Right ventricle myocardium superior (tissue), 1 donor: ENCODE measurements around the gene CNTNAP5. TPM values are rescaled to one million over a fixed set of nuclear protein-coding genes. Genes with fewer than 3 reads are reported as not detected.
A peak's percentile ranks its signal among the peaks of the same experiment; 100 is the strongest.

ENCODE experiments used
- ATAC-seq: fragments of 200-7000 bp; cut with Tn5 transposase; one replicate; pipeline ENCODE4 v1.9.1; 2020; ENCODE audit warnings: mild to moderate bottlenecking; ENCODE audit not compliant: poor library complexity
- DNase-seq: peaks from one replicate; pipeline ENCODE4 v3.0.0-alpha.2; 2020
- intact Hi-C: fragments of 100-400 bp; cut with DNase I; formaldehyde crosslinking; loops from one replicate; pipeline ENCODE4 v1.11.2; 2022
- total RNA-seq: library from RNA; stranded (reverse); fragmentation: NEBNext Ultra II Directional; extraction: Animal tissue kit (Norgen Biotek cat#: 25700); gene quantifications from one replicate; pipeline ENCODE4 v1.2.1, GENCODE V29; 2021
- donor health status: DM: no; HTN: yes; CAD: no; lungs with severe emphysema.

CNTNAP5 gene
- total RNA-seq, 1 donor from 2014 or later: not detected

GRCh38 chr2:124482551-124482950 is 457.5 kb downstream of the CNTNAP5 start:
- ATAC-seq (no peak), DNase-seq (no peak)
- intact Hi-C loops: no loop called here

GRCh38 chr2:124485659-124486058 is 460.6 kb downstream of the CNTNAP5 start:
- no peak for ATAC-seq
- intact Hi-C loops: no loop called here
- no peak for DNase-seq

- no peak for DNase-seq
- intact Hi-C loops: no loop called here
- no peak for ATAC-seq
These were observed 464.6 kb downstream of the CNTNAP5 start for GRCh38 chr2:124489686-124490085.

GRCh38 chr2:124501575-124502152 is 476.6 kb downstream of the CNTNAP5 start:
- ATAC-seq: peak; percentile 88
- intact Hi-C loops: no loop called here
- no peak for DNase-seq

GRCh38 chr2:124514236-124514635 is 489.1 kb downstream of the CNTNAP5 start:
- intact Hi-C loops: no loop called here
- ATAC-seq: no peak

GRCh38 chr2:124520953-124521352 is 495.9 kb downstream of the CNTNAP5 start:
- DNase-seq (no peak), ATAC-seq (no peak)
- intact Hi-C loops: no loop called here

More at GRCh38 chr2:124514236-124514635, 489.1 kb downstream of the CNTNAP5 start:
- DNase-seq: no peak

- intact Hi-C loops: no loop called here
- ATAC-seq: no peak
- DNase-seq: no peak
These were observed 498.0 kb downstream of the CNTNAP5 start for GRCh38 chr2:124523096-124523495.

GRCh38 chr2:124524155-124524915 is 499.2 kb downstream of the CNTNAP5 start:
- intact Hi-C loops: no loop called here
- ATAC-seq (peak; percentile 49), DNase-seq (no peak)

DNA sequence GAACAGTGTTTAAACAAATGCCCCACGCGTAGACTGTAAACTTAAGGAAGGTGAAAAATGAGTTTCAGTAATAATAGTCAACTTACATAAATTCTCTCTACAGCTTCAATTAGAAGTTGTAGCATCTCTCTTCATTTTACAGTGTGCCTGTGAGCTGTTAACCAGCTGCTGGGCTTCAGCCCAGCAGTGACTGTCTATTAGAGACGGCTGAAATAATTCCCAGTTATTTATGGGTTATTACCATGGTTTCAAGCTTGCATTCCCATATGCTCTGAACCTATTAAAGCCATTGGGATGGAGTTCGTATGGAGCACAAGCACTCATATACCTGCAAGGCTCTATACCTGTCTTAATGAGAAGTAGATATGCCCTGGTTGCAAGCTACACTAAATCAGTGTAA is 501.1 kb downstream of the CNTNAP5 start:
- no peak for ATAC-seq
- intact Hi-C loops: no loop called here
- DNase-seq: no peak

- intact Hi-C loops: no loop called here
- DNase-seq: no peak
- no peak for ATAC-seq
These were observed 505.1 kb downstream of the CNTNAP5 start for GRCh38 chr2:124530203-124530602.

GRCh38 chr2:124533226-124533954 is 508.3 kb downstream of the CNTNAP5 start:
- ATAC-seq: peak; percentile 39
- intact Hi-C loops: no loop called here

GRCh38 chr2:124534028-124534427 is 508.9 kb downstream of the CNTNAP5 start:
- DNase-seq (no peak), ATAC-seq (peak; percentile 71)
- intact Hi-C loops: no loop called here

More at GRCh38 chr2:124533226-124533954, 508.3 kb downstream of the CNTNAP5 start:
- no peak for DNase-seq

DNA sequence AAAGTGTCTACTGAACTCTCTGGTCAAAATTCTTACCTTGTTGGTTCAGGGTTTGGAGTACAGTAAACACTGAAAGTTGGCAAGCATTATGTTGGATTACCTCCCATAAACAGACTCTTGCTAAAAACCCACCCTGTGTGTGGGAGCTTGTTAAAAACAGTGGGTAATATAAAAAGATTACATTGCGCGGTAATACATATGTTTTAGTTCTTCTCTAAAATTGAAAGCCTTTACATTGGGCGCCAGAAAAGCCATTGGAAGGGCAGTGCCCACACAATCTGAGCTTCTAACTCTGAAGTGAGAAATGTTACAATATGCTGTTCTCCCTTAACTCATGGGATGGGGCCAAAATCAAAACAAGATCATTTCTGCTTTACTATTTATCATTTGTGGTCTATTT is 510.7 kb downstream of the CNTNAP5 start:
- intact Hi-C loops: no loop called here
- DNase-seq: no peak
- ATAC-seq: no peak

GRCh38 chr2:124536591-124536990 is 511.5 kb downstream of the CNTNAP5 start:
- ATAC-seq: no peak
- intact Hi-C loops: no loop called here
- DNase-seq: no peak

DNA sequence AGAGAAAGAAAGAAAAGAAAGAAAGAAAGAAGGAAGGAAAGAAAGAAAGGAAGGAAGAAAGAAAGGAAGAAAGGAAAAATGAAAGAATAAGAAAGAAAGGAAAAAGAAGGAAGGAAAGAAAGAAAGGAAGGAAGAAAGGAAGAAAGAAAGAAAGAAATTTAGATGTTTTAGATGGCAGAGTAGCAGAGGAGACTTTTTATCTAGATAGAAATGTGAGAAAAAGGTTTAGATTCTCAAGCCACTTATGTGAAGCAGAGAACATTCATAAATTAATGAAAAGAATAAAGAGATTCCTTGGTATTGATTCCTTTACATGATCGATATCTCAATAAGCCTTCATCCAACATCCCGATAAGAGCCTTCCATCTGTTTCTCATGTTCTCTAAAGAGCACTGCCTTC is 513.5 kb downstream of the CNTNAP5 start:
- DNase-seq: no peak
- intact Hi-C loops: no loop called here
- ATAC-seq: no peak

- intact Hi-C loops: no loop called here
- DNase-seq (no peak), ATAC-seq (peak; percentile 51)
These were observed 515.7 kb downstream of the CNTNAP5 start for GRCh38 chr2:124540805-124541204.

GRCh38 chr2:124542932-124543640 is 518.0 kb downstream of the CNTNAP5 start:
- DNase-seq: peak; percentile 48
- ATAC-seq: peak; percentile 95
- intact Hi-C loops: no loop called here

- intact Hi-C loops: no loop called here
- DNase-seq: no peak
- ATAC-seq: no peak
These were observed 522.6 kb downstream of the CNTNAP5 start for GRCh38 chr2:124547700-124548099.

DNA sequence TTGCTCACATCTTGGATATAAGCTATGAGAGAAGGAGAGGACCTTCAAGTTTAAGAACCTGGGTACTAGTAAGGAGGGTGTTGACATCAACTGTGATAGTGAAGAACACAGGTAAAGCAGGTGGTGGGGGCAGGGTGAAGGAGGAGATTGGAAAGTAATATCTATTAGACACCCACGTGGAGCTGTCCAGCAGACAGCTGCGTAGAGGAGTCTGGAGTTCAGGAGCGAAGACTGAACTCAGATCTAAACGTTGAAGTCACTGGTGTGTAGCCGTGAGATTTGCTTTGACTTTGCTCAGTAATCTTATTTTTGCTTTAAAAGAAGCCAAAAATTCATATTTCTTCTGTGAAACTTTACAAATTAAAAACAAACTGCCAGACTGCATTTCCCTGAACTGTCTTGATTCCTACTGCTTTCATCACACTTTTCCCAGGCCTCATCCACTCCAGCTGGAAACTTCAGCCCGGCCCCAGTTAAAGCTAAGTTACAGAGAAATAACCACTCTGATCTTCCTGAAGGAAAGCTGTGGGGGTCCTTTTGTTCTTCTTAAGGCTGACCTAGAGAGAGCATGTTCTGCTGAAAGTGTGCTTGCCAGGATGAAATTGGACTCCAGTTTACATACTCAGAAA is 533.3 kb downstream of the CNTNAP5 start:
- DNase-seq (no peak), ATAC-seq (no peak)
- intact Hi-C loops: no loop called here
